ENCODE measurements around the gene EFCAB11. TPM values are rescaled to one million over a fixed set of nuclear protein-coding genes. Genes with fewer than 3 reads are reported as not detected.
A peak's percentile ranks its signal among the peaks of the same experiment; 100 is the strongest.

Gene EFCAB11
- total and polyA plus RNA-seq, 2 of the 4 experiments (the other 2 are of a cell fraction): 2.2 to 5.3 TPM

GRCh38 chr14:89858089-89858488 is 96.4 kb downstream of the EFCAB11 start:
- peak overlapping the region; percentile 43 for H3K14ac ChIP-seq (replicated peaks; ENCODE audit: low read depth, low read length)
- H3K27me3 ChIP-seq (ENCODE audit: control insufficient read depth, insufficient read depth, low read length): no peaks in the 10 kb centered on the region
- no peak overlapping the region; the same call in 1 of the 2 replicates for H4K91ac ChIP-seq (ENCODE audit: insufficient read depth, low read depth, low read length)
- in situ Hi-C loops (cut with MboI; ENCODE audit: low sequenced_read_pairs) (no loop called here), dilution Hi-C loops (cut with HindIII; ENCODE audit: low sequenced_read_pairs, unreplicated experiment) (no loop called here), intact Hi-C loops (cut with micrococcal nuclease) (loop anchor here (1.0 kb wide), 1 partner anchor 35 kb away; no protein-coding TSS in a partner anchor)
- ChIA-PET CTCF (interaction anchor here (0.7 kb wide), 1 partner anchor 17 kb away, joined by 3 read pairs; no protein-coding TSS in a partner anchor), POLR2A (ENCODE audit: unreplicated experiment) (interaction anchor here (0.6 kb wide), 1 partner anchor 494 kb away, joined by 4 read pairs; no protein-coding TSS in a partner anchor)
- TF ChIP-seq BHLHE40 (IDR thresholded peaks at IDR 0.05; ENCODE audit: low read depth, low read length) (no peak), CEBPB (IDR thresholded peaks at IDR 0.05; ENCODE audit: low read depth, low read length) (no peak), MAFK (IDR thresholded peaks at IDR 0.05; ENCODE audit: low read depth, low read length) (no peak), CTCF (conservative IDR thresholded peaks at IDR 0.05; ENCODE audit: low read depth, low read length) (no peak), RAD21 (IDR thresholded peaks at IDR 0.05; ENCODE audit: low read length) (no peak), CHD1 (IDR thresholded peaks at IDR 0.05; ENCODE audit: low read depth, low read length) (no peak), USF2 (IDR thresholded peaks at IDR 0.05; ENCODE audit: low read depth, low read length) (no peak)
- no peak overlapping the region for H2BK5ac ChIP-seq (ENCODE audit: low read depth, low read length, poor library complexity, severe bottlenecking)
- H3K4me1 ChIP-seq (ENCODE audit: control insufficient read depth, insufficient read depth, low read length): peaks cover 15% of the 10 kb centered on the region
- peaks cover 4% of the 10 kb centered on the region; the same call in 1 of the 2 replicates for H3K9me1 ChIP-seq (ENCODE audit: insufficient read depth, low read length)
- peak overlapping the region; percentile 77 for H2AFZ ChIP-seq (replicated peaks; ENCODE audit: low read length, poor library complexity)
- peak overlapping the region; percentile 83; the same call in 1 of the 2 replicates for H4K5ac ChIP-seq (ENCODE audit: low read depth, low read length)
- H2AK5ac ChIP-seq (ENCODE audit: low read depth, low read length): peak overlapping the region; percentile 85
- no TSS peak for BruUV-seq (replicated peaks)
- no peak overlapping the region for H2AK9ac ChIP-seq (replicated peaks; ENCODE audit: low read depth, low read length, poor library complexity)
- peak; percentile 11; the same call in 1 of the 2 replicates for ATAC-seq (ENCODE audit: low read depth)
- peak overlapping the region; percentile 69; the same call in 1 of the 2 replicates for H3K18ac ChIP-seq (ENCODE audit: low read depth, low read length)
- peak overlapping the region; percentile 35; the same call in 1 of the 2 replicates for H3K23ac ChIP-seq (ENCODE audit: low read depth, low read length)
- peak overlapping the region; percentile 74; the same call in 1 of the 3 replicates for H2BK15ac ChIP-seq (ENCODE audit: low read depth, low read length)
- no peak overlapping the region for H3K27ac ChIP-seq (ENCODE audit: insufficient read depth, low read length)
- no peaks in the 10 kb centered on the region for H4K20me1 ChIP-seq (ENCODE audit: insufficient read depth, low read length)
- H3K79me1 ChIP-seq (ENCODE audit: low read depth in 1 of 2, low read length in 2 of 2): peaks cover 0 to 6% of the 10 kb centered on the region in 2 experiments; a peak in 2 of 4 replicates
- H4K8ac ChIP-seq (ENCODE audit: low read depth in 2 of 2, low read length in 2 of 2): peak overlapping the region in 1 of 2 experiments; percentile 66; a peak in 1 of 4 replicates
- peaks cover 1% of the 10 kb centered on the region; the same call in 1 of the 2 replicates for H3K9me3 ChIP-seq (ENCODE audit: control insufficient read depth, insufficient read depth, low read length)
- no peak overlapping the region for H3K56ac ChIP-seq (ENCODE audit: extremely low read depth, insufficient read depth, low read length)
- peak overlapping the region; percentile 71 for H3K4ac ChIP-seq (ENCODE audit: low read depth, low read length)
- peaks cover 1% of the 10 kb centered on the region; the same call in 1 of the 2 replicates for H3K36me3 ChIP-seq (ENCODE audit: control insufficient read depth, insufficient read depth, low read length)
- H3K4me3 ChIP-seq (ENCODE audit: insufficient read depth, low read depth, low read length): no peak overlapping the region
- no peak overlapping the region for H3K9ac ChIP-seq (ENCODE audit: low read depth, low read length)
- no CpG with 5 or more reads among the region's 4 CpGs for WGBS, 2 experiments (ENCODE audit: extremely low coverage in 2 of 2, insufficient read length in 1 of 2)
- no peak for DNase-seq
- H3K4me2 ChIP-seq (ENCODE audit: low read depth, low read length): no peak overlapping the region
- H2BK20ac ChIP-seq (ENCODE audit: low read depth, low read length): peak overlapping the region; percentile 48; the same call in 1 of the 2 replicates
- peak overlapping the region; percentile 51 for H2BK120ac ChIP-seq (ENCODE audit: low read depth, low read length)
